PC-3 (cell line): ENCODE measurements around the gene TRMU. TPM values are rescaled to one million over a fixed set of nuclear protein-coding genes. Genes with fewer than 3 reads are reported as not detected.

Experiments
- ATAC-seq: fragments of 200-7000 bp; cut with Tn5 transposase; 2 replicates; pipeline ENCODE4 v1.9.1; 2020; ENCODE audit warnings: mild to moderate bottlenecking, moderate library complexity
- BruUV-seq: library from RNA; stranded (reverse); fragments of 400-500 nt; replicated peaks from 2 replicates; lab custom pipeline; 2021; lab: Mats Ljungman, UMichigan
- CTCF ChIA-PET: fragments of 300-600 bp; sonication (Branson Sonifier 250); formaldehyde crosslinking; loops from one replicate; lab custom pipeline; 2022; ENCODE audit warnings: antibody characterized with exemption; lab: Charles Lee
- POLR2A ChIA-PET: fragments of 300-600 bp; sonication (Branson Sonifier 250); formaldehyde crosslinking; loops from one replicate; lab custom pipeline; 2022; ENCODE audit warnings: antibody characterized with exemption; ENCODE audit not compliant: unreplicated experiment; lab: Charles Lee
- DNase-seq: peaks from one replicate; pipeline ENCODE4 v3.0.0-alpha.2; 2015
- H2AFZ ChIP-seq: fragments of 300-600 bp; sonication (generic); 2 replicates; pipeline ENCODE4 v1.6.0; 2016; ENCODE audit warnings: antibody characterized with exemption, low read length
- H3F3A ChIP-seq: fragments of 300-600 bp; sonication (generic); one replicate; pipeline ENCODE4 v1.6.0; 2017; ENCODE audit warnings: antibody characterized with exemption, low read length, control low read depth, mild to moderate bottlenecking; ENCODE audit not compliant: unreplicated experiment
- H3K27ac ChIP-seq: fragments of 300-600 bp; sonication (generic); 2 replicates; pipeline ENCODE4 v1.5.1; 2016; ENCODE audit warnings: mild to moderate bottlenecking, low read length
- H3K27me3 ChIP-seq: fragments of 300-600 bp; sonication (generic); 2 replicates; pipeline ENCODE4 v1.6.1; 2016; ENCODE audit warnings: low read length, mixed read lengths
- H3K36me3 ChIP-seq: fragments of 300-600 bp; sonication (generic); 2 replicates; pipeline ENCODE4 v1.6.1; 2016; ENCODE audit warnings: low read depth, mixed run types, low read length, mixed read lengths
- H3K4me1 ChIP-seq: fragments of 300-600 bp; sonication (generic); 2 replicates; pipeline ENCODE4 v1.5.1; 2016; ENCODE audit warnings: low read length; ENCODE audit not compliant: insufficient read depth
- H3K4me2 ChIP-seq: fragments of 300-600 bp; sonication (generic); 2 replicates; pipeline ENCODE4 v1.6.0; 2016; ENCODE audit warnings: low read length
- H3K4me3 ChIP-seq: fragments of 300-600 bp; sonication (generic); 2 replicates; pipeline ENCODE4 v1.5.1; 2016; ENCODE audit warnings: mild to moderate bottlenecking, low read length, mixed read lengths
- H3K79me2 ChIP-seq: fragments of 300-600 bp; sonication (generic); 2 replicates; pipeline ENCODE4 v1.6.1; 2017; ENCODE audit warnings: low read length, mixed read lengths
- H3K9ac ChIP-seq: fragments of 300-600 bp; sonication (generic); 2 replicates; pipeline ENCODE4 v1.6.0; 2016; ENCODE audit warnings: mild to moderate bottlenecking, low read length
- H3K9me2 ChIP-seq: fragments of 300-600 bp; sonication (generic); replicated peaks from 2 replicates; pipeline ENCODE4 v1.6.1; 2016; ENCODE audit warnings: mixed run types, low read length, mixed read lengths
- H3K9me3 ChIP-seq: fragments of 300-600 bp; sonication (generic); 2 replicates; pipeline ENCODE4 v1.6.1; 2016; ENCODE audit warnings: low read length, mixed read lengths
- H4K20me1 ChIP-seq: fragments of 300-600 bp; sonication (generic); 2 replicates; pipeline ENCODE4 v1.6.1; 2016; ENCODE audit warnings: low read length, mixed read lengths
- CTCF ChIP-seq: fragments of 300-600 bp; sonication (generic); conservative IDR thresholded peaks from 2 replicates; pipeline ENCODE4 v1.5.1; 2017; ENCODE audit warnings: antibody characterized with exemption, low read depth, mild to moderate bottlenecking, low read length
- EZH2 ChIP-seq: fragments of 300-600 bp; sonication (generic); IDR thresholded peaks from one replicate; pipeline ENCODE4 v1.6.1; 2017; ENCODE audit warnings: antibody characterized with exemption, mild to moderate bottlenecking, low read length; ENCODE audit not compliant: unreplicated experiment
- EZH2phosphoT487 ChIP-seq: fragments of 300-600 bp; sonication (generic); IDR thresholded peaks from 2 replicates; pipeline ENCODE4 v1.6.1; 2018; ENCODE audit warnings: mild to moderate bottlenecking, antibody characterized with exemption, low read length, borderline replicate concordance
- intact Hi-C: fragments of 100-400 bp; cut with micrococcal nuclease; formaldehyde crosslinking; loops from 2 replicates; pipeline ENCODE4 v1.9.0; 2023
- total RNA-seq: library from RNA; depleted of rRNA; stranded (reverse); fragments of >200 nt; gene quantifications from 2 replicates; pipeline ENCODE4 v1.2.3, GENCODE V29; 2014

TRMU gene
- total RNA-seq, 1 experiment from 2014 or later: 63.5 TPM

- no TSS peak for BruUV-seq
- H3K27me3 ChIP-seq: no peaks in the 10 kb centered on the region
- TF ChIP-seq EZH2phosphoT487: no peak
- no peak for TF ChIP-seq CTCF
- no peak for TF ChIP-seq EZH2
- peaks cover 5% of the 10 kb centered on the region; the same call in 1 of the 2 replicates for H3K36me3 ChIP-seq
- no peak overlapping the region for H3K4me3 ChIP-seq
- H3K4me2 ChIP-seq: no peak overlapping the region
- ChIA-PET POLR2A (no interaction called here), CTCF (no interaction called here)
- no peaks in the 10 kb centered on the region for H3F3A ChIP-seq
- H3K4me1 ChIP-seq: no peaks in the 10 kb centered on the region
- H3K79me2 ChIP-seq: no peaks in the 10 kb centered on the region
- ATAC-seq: no peak
- no peak for DNase-seq
- intact Hi-C loops: no loop called here
- no peaks in the 10 kb centered on the region for H4K20me1 ChIP-seq
- no peaks in the 10 kb centered on the region for H3K9me3 ChIP-seq
- H3K27ac ChIP-seq: no peak overlapping the region
- H3K9me2 ChIP-seq: no peaks in the 10 kb centered on the region
- no peak overlapping the region for H2AFZ ChIP-seq
- no peak overlapping the region for H3K9ac ChIP-seq
These were observed 24.6 kb downstream of the TRMU start for GRCh38 chr22:46360097-46360496.

- no peak overlapping the region for H2AFZ ChIP-seq
- H3K9me2 ChIP-seq: no peaks in the 10 kb centered on the region
- no peaks in the 10 kb centered on the region for H3F3A ChIP-seq
- BruUV-seq: no TSS peak
- no peak overlapping the region for H3K9ac ChIP-seq
- H4K20me1 ChIP-seq: no peaks in the 10 kb centered on the region
- no peaks in the 10 kb centered on the region for H3K27me3 ChIP-seq
- intact Hi-C loops: no loop called here
- H3K36me3 ChIP-seq: peaks cover under 1% of the 10 kb centered on the region; the same call in 1 of the 2 replicates
- no peaks in the 10 kb centered on the region for H3K4me1 ChIP-seq
- no peak overlapping the region for H3K27ac ChIP-seq
- ATAC-seq (no peak), DNase-seq (no peak)
- no peak overlapping the region for H3K4me2 ChIP-seq
- no peak overlapping the region for H3K4me3 ChIP-seq
- H3K79me2 ChIP-seq: no peaks in the 10 kb centered on the region
- POLR2A ChIA-PET: no interaction called here
- no peaks in the 10 kb centered on the region for H3K9me3 ChIP-seq
- TF ChIP-seq CTCF (no peak), EZH2phosphoT487 (no peak), EZH2 (no peak)
- CTCF ChIA-PET: no interaction called here
These were observed 25.4 kb downstream of the TRMU start for GRCh38 chr22:46360891-46361290.

DNA sequence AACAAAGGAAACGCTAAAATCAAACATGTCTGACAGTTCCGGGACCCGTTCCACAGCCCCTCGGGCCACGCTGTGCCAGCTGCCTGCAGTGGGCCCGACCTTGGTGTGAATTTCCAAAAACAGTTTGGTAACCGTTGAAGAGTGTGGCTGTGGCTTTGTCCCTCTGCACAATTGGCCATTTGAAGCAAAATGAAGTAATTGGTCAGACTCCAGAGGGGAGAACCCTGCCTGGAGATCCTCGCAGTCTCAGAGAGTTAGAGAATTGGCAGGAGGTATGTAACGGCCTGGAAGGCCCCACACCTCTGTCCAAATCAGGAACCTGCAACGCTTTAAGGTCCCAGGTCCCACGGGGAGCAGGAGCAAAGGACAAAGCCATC, 26.3 kb downstream of the TRMU start:
- POLR2A ChIA-PET: no interaction called here
- no peak overlapping the region for H3K4me3 ChIP-seq
- BruUV-seq: no TSS peak
- H4K20me1 ChIP-seq: no peaks in the 10 kb centered on the region
- H3K9me3 ChIP-seq: no peaks in the 10 kb centered on the region
- DNase-seq: no peak
- H3F3A ChIP-seq: no peaks in the 10 kb centered on the region
- no peak overlapping the region for H3K4me2 ChIP-seq
- H3K27me3 ChIP-seq: no peaks in the 10 kb centered on the region
- CTCF ChIA-PET: no interaction called here
- H3K27ac ChIP-seq: no peak overlapping the region
- H3K36me3 ChIP-seq: no peaks in the 10 kb centered on the region
- H2AFZ ChIP-seq: no peak overlapping the region
- TF ChIP-seq CTCF (no peak), EZH2phosphoT487 (no peak), EZH2 (no peak)
- H3K79me2 ChIP-seq: no peaks in the 10 kb centered on the region
- no peaks in the 10 kb centered on the region for H3K4me1 ChIP-seq
- no peak for ATAC-seq
- intact Hi-C loops: no loop called here
- no peak overlapping the region for H3K9ac ChIP-seq
- H3K9me2 ChIP-seq: no peaks in the 10 kb centered on the region
